Hepatocyte (in vitro differentiated cells): ENCODE results near the gene PRSS22. TPM values are rescaled to one million over a fixed set of nuclear protein-coding genes. Genes with fewer than 3 reads are reported as not detected.

Experiments used
- DNase-seq: peaks from one replicate; pipeline ENCODE4 v3.0.0-alpha.2; 2016; ENCODE audit warnings: low spot score
- H2AFZ ChIP-seq: fragments of 200-600 bp; sonication (generic); 2 replicates; pipeline ENCODE4 v1.6.0; 2016; ENCODE audit warnings: antibody characterized with exemption, mild to moderate bottlenecking
- H3K27ac ChIP-seq: fragments of 200-600 bp; sonication (generic); 2 replicates; pipeline ENCODE4 v1.5.1; 2016; ENCODE audit warnings: mild to moderate bottlenecking
- H3K27me3 ChIP-seq: fragments of 200-600 bp; sonication (generic); 2 replicates; pipeline ENCODE4 v1.6.1; 2016
- H3K36me3 ChIP-seq: fragments of 200-600 bp; sonication (generic); replicated peaks from 2 replicates; pipeline ENCODE4 v1.5.1; 2016; ENCODE audit warnings: low read depth; ENCODE audit not compliant: insufficient read depth
- H3K4me1 ChIP-seq: fragments of 200-600 bp; sonication (generic); 2 replicates; pipeline ENCODE4 v1.5.1; 2016; ENCODE audit warnings: mild to moderate bottlenecking, moderate library complexity; ENCODE audit not compliant: insufficient read depth
- H3K4me2 ChIP-seq: fragments of 200-600 bp; sonication (generic); 2 replicates; pipeline ENCODE4 v1.6.0; 2016
- H3K4me3 ChIP-seq: fragments of 200-600 bp; sonication (generic); 2 replicates; pipeline ENCODE4 v1.5.1; 2016; ENCODE audit warnings: mild to moderate bottlenecking
- H3K79me2 ChIP-seq: fragments of 200-600 bp; sonication (generic); 2 replicates; pipeline ENCODE4 v1.6.0; 2017; ENCODE audit warnings: mild to moderate bottlenecking
- H3K9me2 ChIP-seq: fragments of 200-600 bp; sonication (generic); replicated peaks from 2 replicates; pipeline ENCODE4 v1.6.0; 2017; ENCODE audit warnings: mild to moderate bottlenecking; ENCODE audit not compliant: insufficient read depth
- H3K9me3 ChIP-seq: fragments of 200-600 bp; sonication (generic); 2 replicates; pipeline ENCODE4 v1.5.1; 2016; ENCODE audit warnings: low read depth, mild to moderate bottlenecking
- H4K20me1 ChIP-seq: fragments of 200-600 bp; sonication (generic); 2 replicates; pipeline ENCODE4 v1.6.0; 2016; ENCODE audit warnings: mild to moderate bottlenecking; ENCODE audit not compliant: insufficient read depth, poor library complexity, severe bottlenecking
- CTCF ChIP-seq: fragments of 200-600 bp; sonication (generic); IDR thresholded peaks from 2 replicates; pipeline ENCODE4 v1.5.1; 2016; ENCODE audit warnings: antibody characterized with exemption, mild to moderate bottlenecking; ENCODE audit not compliant: poor library complexity
- EZH2 ChIP-seq: fragments of 200-600 bp; sonication (generic); IDR thresholded peaks from 2 replicates; pipeline ENCODE4 v1.6.1; 2016; ENCODE audit warnings: antibody characterized with exemption, mild to moderate bottlenecking, borderline replicate concordance
- EZH2phosphoT487 ChIP-seq: fragments of 200-600 bp; sonication (generic); IDR thresholded peaks from one replicate; pipeline ENCODE4 v1.6.1; 2018; ENCODE audit warnings: antibody characterized with exemption, mild to moderate bottlenecking, low read depth, moderate library complexity; ENCODE audit not compliant: unreplicated experiment, severe bottlenecking
- WGBS: methylation state at CpG from one replicate; pipeline ENCODE4 v1.1.6; 2016; ENCODE audit warnings: low lambda C conversion rate; ENCODE audit errors: missing lambda C conversion rate; 5-methylcytosine and 5-hydroxymethylcytosine counted together
- polyA plus RNA-seq: library from polyadenylated mRNA; unstranded; fragments of >200 nt; fragmentation: Nextera tagmentation; extraction: Ambion mirVana; gene quantifications from 2 replicates; pipeline ENCODE4 v1.2.1, GENCODE V29; 2016
- total RNA-seq: library from RNA; depleted of rRNA; stranded (reverse); fragments of >200 nt; gene quantifications from 2 replicates; pipeline ENCODE4 v1.2.3, GENCODE V29; 2014

The PRSS22 gene
- total and polyA plus RNA-seq, 2 experiments from 2014 or later, result 60.2 to 66.3 TPM

- Histone ChIP-seq H3K36me3 (no peaks in the 10 kb centered on the region), H3K4me1 (peaks cover 6% of the 10 kb centered on the region), H2AFZ (no peak overlapping the region), H3K79me2 (no peaks in the 10 kb centered on the region), H3K9me2 (no peaks in the 10 kb centered on the region), H3K27me3 (no peaks in the 10 kb centered on the region), H3K4me2 (no peak overlapping the region), H4K20me1 (no peaks in the 10 kb centered on the region), H3K27ac (no peak overlapping the region), H3K4me3 (no peak overlapping the region), H3K9me3 (no peaks in the 10 kb centered on the region)
- TF ChIP-seq EZH2phosphoT487, result no peak
- TF ChIP-seq CTCF, result no peak
- TF ChIP-seq EZH2, result no peak
- no peak for DNase-seq
- WGBS, result 67% methylated on average over 4 of the region's 4 CpGs
Observed at GRCh38 chr16:2895813-2896212, 37.8 kb upstream of the PRSS22 start.

- DNase-seq, result no peak
- WGBS, result 94% methylated on average over 31 of the region's 31 CpGs
- Histone ChIP-seq H3K4me1 (peaks cover 6% of the 10 kb centered on the region), H4K20me1 (no peaks in the 10 kb centered on the region), H3K79me2 (peaks cover 6% of the 10 kb centered on the region), H3K4me2 (no peak overlapping the region), H3K27ac (no peak overlapping the region), H3K4me3 (no peak overlapping the region), H3K36me3 (no peaks in the 10 kb centered on the region), H3K9me3 (no peaks in the 10 kb centered on the region), H2AFZ (no peak overlapping the region), H3K9me2 (no peaks in the 10 kb centered on the region), H3K27me3 (no peaks in the 10 kb centered on the region)
- TF ChIP-seq EZH2phosphoT487 (no peak), CTCF (no peak)
Observed at GRCh38 chr16:2894231-2894630, 36.3 kb upstream of the PRSS22 start.

GRCh38 chr16:2884041-2884451 lies 26.1 kb upstream of the PRSS22 start:
- Histone ChIP-seq H3K27ac (peak overlapping the region; percentile 73), H3K36me3 (no peaks in the 10 kb centered on the region), H3K79me2 (peaks cover 17% of the 10 kb centered on the region), H3K4me2 (peak overlapping the region; percentile 95), H3K9me3 (no peaks in the 10 kb centered on the region), H3K4me1 (peaks cover 6% of the 10 kb centered on the region), H4K20me1 (no peaks in the 10 kb centered on the region), H3K27me3 (no peaks in the 10 kb centered on the region), H2AFZ (peak overlapping the region; percentile 93), H3K4me3 (peak overlapping the region; percentile 61), H3K9me2 (no peaks in the 10 kb centered on the region)
- DNase-seq, result no peak
- WGBS, result 73% methylated on average over 18 of the region's 18 CpGs
- TF ChIP-seq EZH2phosphoT487, result no peak
- TF ChIP-seq CTCF, result no peak
- TF ChIP-seq EZH2, result no peak

GRCh38 chr16:2883458-2883908 lies 25.5 kb upstream of the PRSS22 start:
- Histone ChIP-seq H2AFZ (peak overlapping the region; percentile 93), H3K4me1 (peaks cover 6% of the 10 kb centered on the region), H3K79me2 (peaks cover 17% of the 10 kb centered on the region), H3K27me3 (no peaks in the 10 kb centered on the region), H3K4me2 (peak overlapping the region; percentile 95), H4K20me1 (no peaks in the 10 kb centered on the region), H3K9me3 (no peaks in the 10 kb centered on the region), H3K9me2 (no peaks in the 10 kb centered on the region), H3K27ac (peak overlapping the region; percentile 73), H3K4me3 (peak overlapping the region; percentile 61), H3K36me3 (no peaks in the 10 kb centered on the region)
- 0% methylated on average over 10 of the region's 31 CpGs for WGBS
- TF ChIP-seq EZH2 (no peak), CTCF (peak; percentile 12)
- peak; percentile 42 for DNase-seq
